ENCODE results near the gene AMZ2.
"Not testable (repeated sequence)": the region's sequence is repeated elsewhere in the genome, so short reads cannot be mapped to it uniquely, and the experiment has no call there.

The AMZ2 gene

GRCh38 chr17:68253426-68253825, 5.6 kb downstream of the AMZ2 start:
- not testable (repeated sequence) for DNase-seq (ENCODE audit: low read depth)

GRCh38 chr17:68255151-68255550, 7.3 kb downstream of the AMZ2 start:
- DNase-seq (ENCODE audit: low read depth), result no peak

- no peak for DNase-seq (ENCODE audit: low read depth)
These were observed 8.1 kb downstream of the AMZ2 start for GRCh38 chr17:68255731-68256538.

- DNase-seq (ENCODE audit: low read depth), result not testable (repeated sequence)
These were observed 8.9 kb downstream of the AMZ2 start for GRCh38 chr17:68256701-68257100.

- no peak for DNase-seq (ENCODE audit: low read depth)
These were observed 10.1 kb downstream of the AMZ2 start for GRCh38 chr17:68257934-68258333.

GRCh38 chr17:68258890-68259647, 11.2 kb downstream of the AMZ2 start:
- DNase-seq (ENCODE audit: low read depth), result peak; percentile 11

- DNase-seq (ENCODE audit: low read depth), result not testable (repeated sequence)
These were observed 11.8 kb downstream of the AMZ2 start for GRCh38 chr17:68259648-68259951.

GRCh38 chr17:68260051-68260762, 12.4 kb downstream of the AMZ2 start:
- DNase-seq (ENCODE audit: low read depth), result no peak

- not testable (repeated sequence) for DNase-seq (ENCODE audit: low read depth)
These were observed 14.6 kb downstream of the AMZ2 start for GRCh38 chr17:68262467-68262866.

GRCh38 chr17:68263101-68263681, 15.3 kb downstream of the AMZ2 start:
- DNase-seq (ENCODE audit: low read depth), result not testable (repeated sequence)

- DNase-seq (ENCODE audit: low read depth), result not testable (repeated sequence)
These were observed 18.0 kb downstream of the AMZ2 start for GRCh38 chr17:68265833-68266232.

GRCh38 chr17:68273722-68274121, 25.9 kb downstream of the AMZ2 start:
- DNase-seq (ENCODE audit: low read depth), result no peak

- not testable (repeated sequence) for DNase-seq (ENCODE audit: low read depth)
These were observed 28.5 kb downstream of the AMZ2 start for GRCh38 chr17:68276339-68276738.

- no peak for DNase-seq (ENCODE audit: low read depth)
These were observed 30.0 kb downstream of the AMZ2 start for GRCh38 chr17:68277807-68278206.

GRCh38 chr17:68281965-68282364, 34.1 kb downstream of the AMZ2 start:
- not testable (repeated sequence) for DNase-seq (ENCODE audit: low read depth)

- no peak for DNase-seq (ENCODE audit: low read depth)
These were observed 40.5 kb downstream of the AMZ2 start for GRCh38 chr17:68288375-68288774.

GRCh38 chr17:68288804-68289203, 41.0 kb downstream of the AMZ2 start:
- no peak for DNase-seq (ENCODE audit: low read depth)

- DNase-seq (ENCODE audit: low read depth), result no peak
These were observed 41.6 kb downstream of the AMZ2 start for GRCh38 chr17:68289473-68289872.

GRCh38 chr17:68289936-68290267, 42.1 kb downstream of the AMZ2 start:
- no peak for DNase-seq (ENCODE audit: low read depth)

GRCh38 chr17:68290268-68290954, 42.6 kb downstream of the AMZ2 start:
- DNase-seq (ENCODE audit: low read depth), result no peak

- DNase-seq (ENCODE audit: low read depth), result no peak
These were observed 43.4 kb downstream of the AMZ2 start, which contains the start of the genes ARSG and SLC16A6 for GRCh38 chr17:68290955-68291835. TSS of gene ARSG (plus strand) at chr17:68291495. CDS start at chr17:68307494, 15,999 bp downstream. TSS of gene SLC16A6 (minus strand) at chr17:68291127. CDS start at chr17:68278320, 12,807 bp downstream.

Data from GM04504 (cell line).